CD4-positive, alpha-beta T cell treated with Interleukin-12 subunit alpha and Interleukin-12 subunit beta, for 1 hour (primary cell): ENCODE measurements around the gene C6orf15.
A peak's percentile ranks its signal among the peaks of the same experiment; 100 is the strongest.

ENCODE experiments used
- DNase-seq: peaks from one replicate; pipeline ENCODE4 v3.0.0-alpha.2; 2020

Gene C6orf15

DNA sequence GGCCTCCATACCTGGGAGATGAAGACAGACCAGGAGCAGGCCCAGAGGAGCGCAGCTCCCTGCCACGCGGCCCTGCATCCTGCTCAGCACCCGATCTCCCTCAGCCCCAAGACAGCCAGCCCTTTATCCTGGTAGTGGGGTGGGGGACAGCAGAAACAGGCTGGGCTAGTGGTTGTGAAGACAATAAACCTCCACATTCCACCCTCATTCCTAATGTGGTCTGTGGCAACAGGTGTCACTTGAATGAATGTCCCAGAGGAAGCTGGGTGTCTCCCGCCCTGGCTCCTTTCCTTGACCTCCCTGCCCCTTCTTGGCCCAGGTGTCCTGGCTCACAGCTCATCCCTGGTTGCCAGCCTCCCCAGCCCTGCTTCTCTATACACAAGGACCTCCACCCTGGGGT, at the start of gene C6orf15:
C6orf15 (minus strand) TSS at position 98 of the 400 bp plus-strand sequence; CDS start at position 78, 20 bp downstream.
- DNase-seq, result no peak

DNA sequence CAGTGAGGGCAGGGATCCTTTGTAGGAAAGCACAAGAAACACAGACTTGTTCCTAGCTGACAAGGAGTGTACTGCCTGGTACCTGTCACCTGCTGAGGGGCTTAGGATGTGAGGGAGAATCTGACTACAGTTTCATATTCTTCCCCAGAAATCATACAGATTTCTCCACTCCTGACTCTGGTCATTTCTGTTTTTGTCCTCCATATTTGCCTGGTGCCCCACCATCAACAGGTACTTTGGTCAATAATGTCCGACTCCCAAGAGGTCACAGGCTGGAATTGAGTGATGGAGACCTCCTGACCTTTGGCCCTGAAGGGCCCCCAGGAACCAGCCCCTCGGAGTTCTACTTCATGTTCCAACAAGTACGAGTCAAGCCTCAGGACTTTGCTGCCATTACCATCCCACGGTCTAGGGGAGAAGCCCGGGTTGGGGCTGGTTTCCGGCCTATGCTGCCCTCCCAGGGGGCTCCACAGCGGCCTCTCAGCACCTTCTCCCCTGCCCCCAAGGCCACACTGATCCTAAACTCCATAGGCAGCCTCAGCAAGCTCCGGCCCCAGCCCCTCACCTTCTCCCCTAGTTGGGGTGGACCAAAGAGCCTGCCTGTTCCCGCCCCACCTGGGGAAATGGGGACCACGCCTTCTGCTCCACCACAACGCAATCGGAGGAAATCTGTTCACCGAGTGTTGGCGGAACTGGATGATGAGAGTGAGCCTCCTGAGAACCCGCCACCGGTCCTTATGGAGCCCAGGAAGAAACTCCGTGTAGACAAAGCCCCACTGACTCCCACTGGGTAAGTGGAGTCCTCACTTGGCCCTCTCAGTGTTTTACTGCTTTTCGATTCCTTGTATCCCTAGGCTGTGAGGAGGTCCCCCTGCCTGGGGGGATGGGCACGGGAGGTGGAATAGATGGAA, 49.1 kb upstream of the C6orf15 start:
- DNase-seq, result no peak

DNA sequence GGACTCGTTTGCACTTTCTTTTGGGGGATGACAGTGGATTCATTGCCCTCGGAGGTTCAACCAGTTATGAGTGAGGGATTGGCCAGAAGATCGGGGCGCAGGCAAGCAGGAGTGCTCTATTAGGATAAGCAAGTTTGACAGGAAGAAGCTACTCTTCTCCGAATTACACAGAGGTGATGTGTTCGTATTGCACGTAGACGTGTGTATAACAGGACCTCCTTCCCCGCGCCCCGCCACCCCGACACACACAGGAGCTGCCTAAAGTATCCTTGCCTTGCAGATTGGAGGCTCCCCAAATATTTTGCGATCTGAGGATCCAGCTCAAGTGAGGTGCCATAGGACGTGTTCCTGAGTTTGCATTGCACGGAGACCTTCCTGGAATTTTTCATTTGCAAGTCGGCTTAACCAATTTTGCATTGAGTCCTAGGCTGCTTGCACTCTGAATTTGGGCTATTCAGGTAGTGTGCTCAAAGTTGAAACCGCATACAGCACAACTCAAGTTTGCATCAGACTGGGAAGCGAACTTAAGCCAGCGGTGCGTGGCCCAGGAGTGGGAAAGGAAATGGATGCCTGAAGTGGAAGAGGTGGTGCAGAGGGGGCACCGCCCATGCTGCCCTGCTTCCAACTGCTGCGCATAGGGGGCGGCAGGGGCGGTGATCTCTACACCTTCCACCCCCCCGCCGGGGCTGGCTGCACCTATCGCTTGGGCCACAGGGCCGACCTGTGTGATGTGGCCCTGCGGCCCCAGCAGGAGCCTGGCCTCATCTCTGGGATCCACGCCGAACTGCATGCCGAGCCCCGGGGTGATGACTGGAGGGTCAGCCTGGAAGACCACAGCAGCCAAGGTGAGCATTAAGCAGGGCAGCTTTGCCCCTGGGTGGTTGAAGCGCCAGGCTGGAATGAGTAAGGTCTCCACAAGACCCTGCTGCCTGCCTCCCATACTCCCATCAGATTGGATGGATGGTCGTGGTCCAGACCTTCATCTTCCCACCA, 46.8 kb upstream of the C6orf15 start:
- DNase-seq, result peak; percentile 24

GRCh38 chr6:31158140-31158862, 45.9 kb upstream of the C6orf15 start, which contains the start of gene TCF19:
TSS of gene TCF19 (plus strand) at chr6:31158589. CDS start at chr6:31159470, 881 bp downstream.
- peak; percentile 99 for DNase-seq

DNA sequence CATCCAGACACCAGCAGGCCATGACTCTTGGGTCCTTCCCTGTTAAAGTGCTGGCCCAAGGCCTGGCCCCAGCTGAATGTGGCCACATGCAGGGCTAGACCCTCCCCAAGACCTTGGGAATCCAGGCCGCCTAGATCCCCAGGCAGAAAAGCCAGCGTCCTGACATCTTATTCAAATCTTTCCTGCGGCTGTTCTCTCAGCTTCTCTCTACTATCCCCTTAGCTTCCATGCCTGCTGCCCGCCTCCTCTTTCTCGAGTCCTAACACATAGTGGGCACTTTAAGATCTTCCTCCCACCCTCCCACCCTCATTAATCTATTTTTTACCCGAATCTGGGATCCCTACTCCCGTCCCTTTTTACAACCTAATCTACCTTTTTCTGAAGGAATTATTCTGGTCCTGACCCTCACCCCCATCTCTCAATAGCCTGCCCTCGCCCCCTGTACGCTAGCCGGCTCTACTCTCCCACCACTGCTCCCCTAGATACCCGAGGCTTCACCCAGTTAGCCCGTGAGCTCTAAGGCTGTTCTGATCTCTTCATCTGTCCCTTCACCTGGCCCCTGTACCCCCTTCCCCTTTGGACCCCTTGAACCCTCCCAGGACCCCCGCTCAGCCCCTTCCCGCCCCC, 45.3 kb upstream of the C6orf15 start, which contains the start of gene CCHCR1:
CCHCR1 (minus strand) TSS at position 290 of the 627 bp plus-strand sequence; CDS start at position 88, 202 bp downstream.
- DNase-seq, result no peak

GRCh38 chr6:31156641-31157040, 44.3 kb upstream of the C6orf15 start:
- DNase-seq, result no peak

DNA sequence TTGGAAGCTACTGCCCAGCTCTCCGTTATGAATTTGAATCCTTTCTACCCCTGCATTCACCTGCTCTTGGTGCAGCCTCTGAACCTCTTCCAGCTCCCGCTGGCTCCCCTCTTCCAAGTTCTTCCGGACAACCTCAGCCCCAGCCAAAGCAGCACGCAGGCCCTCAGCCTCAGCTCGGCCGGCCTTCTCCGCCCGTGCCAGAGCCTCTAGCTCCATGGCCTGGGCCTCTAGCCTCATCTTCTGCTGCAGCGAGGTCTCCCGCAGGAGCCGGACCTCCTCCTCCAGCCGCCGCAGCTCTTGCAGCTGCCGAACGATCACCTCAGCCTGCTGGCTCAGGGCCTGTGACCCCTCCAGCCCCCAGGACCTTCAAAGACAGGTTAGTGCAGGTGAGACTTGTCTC, 42.1 kb upstream of the C6orf15 start:
- DNase-seq, result no peak

DNA sequence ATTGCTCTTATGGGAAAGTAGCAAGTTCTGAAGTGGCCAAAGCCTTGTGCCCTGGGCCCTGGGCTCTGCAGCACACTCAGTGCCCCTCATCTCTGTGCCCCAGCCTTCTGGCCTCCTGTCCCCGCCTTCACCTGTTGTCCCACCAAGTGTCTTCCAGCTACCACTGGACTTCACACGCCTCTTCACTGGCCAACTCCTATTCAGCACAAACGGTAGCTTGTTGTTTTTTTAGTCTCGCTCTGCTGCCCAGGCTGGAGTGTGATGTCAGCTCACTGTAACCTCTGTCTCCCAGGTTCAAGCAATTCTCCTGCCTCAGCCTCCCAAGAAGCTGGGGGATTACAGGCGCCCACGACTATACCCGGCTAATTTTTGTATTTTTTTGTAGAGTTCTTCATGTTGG, 40.4 kb upstream of the C6orf15 start:
- no peak for DNase-seq

- DNase-seq, result no peak
Measured at GRCh38 chr6:31149827-31150447, 37.6 kb upstream of the C6orf15 start.

DNA sequence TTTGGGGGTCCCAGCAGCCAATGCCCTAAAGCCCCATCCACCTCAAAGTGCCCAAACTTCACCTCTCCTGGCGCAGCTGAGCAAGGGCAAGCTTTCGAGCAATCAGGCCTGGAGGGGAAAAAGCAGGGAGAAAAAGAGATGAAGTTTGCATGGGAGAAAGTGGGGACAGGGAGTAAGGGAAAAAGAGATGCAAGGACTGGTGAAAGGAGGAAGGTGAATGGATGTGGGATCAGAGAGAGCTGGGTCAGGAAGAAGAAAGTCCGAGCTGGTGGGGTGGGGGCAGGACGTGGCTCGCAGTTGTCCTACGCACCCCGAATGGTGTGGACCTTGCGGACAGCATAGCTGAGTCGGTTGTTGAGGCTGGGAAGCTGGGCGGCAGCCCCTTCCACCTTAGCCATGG, 33.0 kb upstream of the C6orf15 start:
- DNase-seq, result no peak

- DNase-seq, result no peak
Measured at GRCh38 chr6:31144970-31145340, 32.6 kb upstream of the C6orf15 start.

GRCh38 chr6:31144296-31144969, 32.1 kb upstream of the C6orf15 start:
- no peak for DNase-seq

GRCh38 chr6:31143148-31143547, 30.8 kb upstream of the C6orf15 start:
- no peak for DNase-seq

- no peak for DNase-seq
Measured at GRCh38 chr6:31142361-31142761, 30.0 kb upstream of the C6orf15 start.

GRCh38 chr6:31140643-31141042, 28.3 kb upstream of the C6orf15 start:
- no peak for DNase-seq

DNA sequence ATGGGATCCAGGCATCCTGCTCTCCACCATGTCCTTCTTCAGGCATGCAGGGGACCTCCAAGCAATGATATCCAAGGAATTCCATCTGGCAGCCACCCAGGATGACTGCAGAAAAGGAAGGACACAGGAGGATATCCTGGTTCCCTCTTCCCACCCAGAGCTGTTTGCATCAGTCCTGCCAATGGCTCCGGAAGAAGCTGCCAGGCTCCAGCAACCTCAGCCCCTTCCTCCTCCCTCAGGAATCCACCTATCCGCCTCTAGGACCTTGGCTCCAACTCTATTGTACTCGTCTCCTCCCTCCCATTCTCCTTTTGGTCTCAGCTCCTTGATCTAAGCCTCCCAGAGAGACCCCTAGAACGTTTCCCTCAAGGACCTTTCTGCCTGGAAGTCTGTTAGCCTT, 27.2 kb upstream of the C6orf15 start:
- DNase-seq, result no peak

GRCh38 chr6:31138982-31139381, 26.6 kb upstream of the C6orf15 start, which contains the start of gene PSORS1C2:
TSS of gene PSORS1C2 (minus strand) at chr6:31139066. CDS start at chr6:31139026, 40 bp downstream.
- no peak for DNase-seq

DNA sequence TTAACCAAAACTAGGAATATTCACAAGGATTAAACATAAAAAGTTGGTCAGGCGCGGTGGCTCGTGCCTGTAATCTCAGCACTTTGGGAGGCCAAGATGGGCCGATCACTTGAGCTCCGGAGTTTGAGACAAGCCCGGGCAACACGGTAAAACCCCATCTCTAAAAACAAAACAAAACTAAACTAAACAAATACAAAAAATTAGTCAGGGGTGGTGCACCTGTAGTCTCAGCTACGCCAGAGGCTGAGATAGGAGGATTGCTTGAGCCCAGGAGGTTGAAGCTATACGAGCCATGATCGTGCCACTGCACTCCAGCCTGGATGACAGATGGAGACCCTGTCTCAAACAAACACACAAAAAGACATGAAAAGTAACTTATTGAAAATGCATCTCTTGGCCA, 23.3 kb upstream of the C6orf15 start:
- DNase-seq, result no peak

DNA sequence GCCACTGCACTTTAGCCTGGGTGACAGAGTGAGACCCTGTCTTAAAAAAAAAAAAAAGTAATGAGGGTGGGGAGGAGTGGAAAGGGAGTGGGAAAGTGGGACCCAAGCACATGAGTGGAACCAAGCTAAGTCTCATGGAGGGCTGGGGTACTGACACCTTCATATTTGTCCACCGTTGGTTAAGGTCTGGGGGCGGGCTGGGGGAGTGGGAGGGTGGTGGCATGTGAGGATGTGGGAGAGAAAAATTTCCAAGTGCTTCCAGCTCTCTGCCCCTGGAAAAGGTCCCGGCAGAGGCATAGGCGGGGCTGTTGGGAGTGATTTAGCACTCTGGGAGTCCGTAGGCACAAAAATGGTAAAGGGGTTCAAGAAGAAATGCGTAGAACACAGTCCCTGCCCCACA, 20.4 kb upstream of the C6orf15 start:
- no peak for DNase-seq

DNA sequence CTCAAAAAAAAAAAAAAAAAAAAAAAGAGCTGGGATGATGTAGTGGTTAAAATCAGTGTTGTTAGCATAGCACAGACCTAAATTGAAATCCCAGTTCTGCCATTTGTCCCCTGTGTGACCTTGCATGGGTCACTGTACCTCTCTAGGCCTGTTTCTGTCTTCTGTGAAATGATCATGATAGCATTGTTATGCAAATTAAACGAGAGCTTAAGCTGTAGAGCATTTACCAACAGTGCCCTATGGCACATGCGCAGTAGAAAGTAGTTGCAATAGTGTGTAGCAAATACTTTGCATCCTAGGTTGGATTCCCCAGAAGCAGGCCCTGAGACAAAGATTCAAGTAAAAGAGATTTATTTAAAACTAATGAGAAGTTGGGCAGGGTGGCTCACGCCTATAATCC, 19.2 kb upstream of the C6orf15 start:
- DNase-seq, result no peak

- no peak for DNase-seq
Measured at GRCh38 chr6:31130751-31131150, 18.4 kb upstream of the C6orf15 start.
